ENCODE results near the gene CFAP100.

- no peak for TF ChIP-seq POLR2AphosphoS5 (IDR thresholded peaks at IDR 0.05; ENCODE audit: low read depth, low read length)
- TF ChIP-seq POLR2A (IDR thresholded peaks at IDR 0.05; ENCODE audit: low read depth, low read length), result no peak
- no peak for TF ChIP-seq TAF1 (IDR thresholded peaks at IDR 0.05; ENCODE audit: borderline replicate concordance, low read depth, low read length)
These were observed 51.6 kb downstream of the CFAP100 start for GRCh38 chr3:126446301-126446700.

All from GM12892 (cell line).